Endothelial cell of umbilical vein (primary cell): ENCODE data around the gene IYD. TPM values are rescaled to one million over a fixed set of nuclear protein-coding genes. Genes with fewer than 3 reads are reported as not detected.

Experiments
- BruUV-seq: library from RNA; stranded (reverse); fragments of 400-500 nt; replicated peaks from 2 replicates; lab custom pipeline; 2021; lab: Mats Ljungman, UMichigan
- CTCF ChIA-PET: fragments of 300-600, 350-600 bp; sonication (Branson Sonifier 250); formaldehyde crosslinking; loops from one replicate; lab custom pipeline; 2021; ENCODE audit warnings: antibody characterized with exemption, inconsistent platforms; lab: Charles Lee
- POLR2A ChIA-PET: fragments of 300-600, 350-600 bp; sonication (Branson Sonifier 250); formaldehyde crosslinking; loops from one replicate; lab custom pipeline; 2021; ENCODE audit warnings: antibody characterized with exemption, inconsistent platforms; lab: Charles Lee
- DNase-seq: peaks from one replicate; pipeline ENCODE4 v3.0.0-alpha.2; 2011; ENCODE audit warnings: low read depth, low spot score
- FAIRE-seq: peaks from 2 replicates; lab custom pipeline; 2011; peaks lifted over from hg19 to GRCh38; lab: Jason Lieb, UNC
- H2AFZ ChIP-seq: 2 replicates; pipeline ENCODE4 v1.6.0; 2012; ENCODE audit warnings: low read depth, low read length, control low read depth, inconsistent platforms
- H3K27ac ChIP-seq: 2 replicates; pipeline ENCODE4 v1.5.1; 2011; ENCODE audit warnings: low read depth, mild to moderate bottlenecking, control low read depth, low read length, moderate library complexity; ENCODE audit not compliant: insufficient read depth
- H3K27me3 ChIP-seq, 2 experiments: 2 replicates each; pipeline versions ENCODE4 v1.6.0 to v1.6.1; 2011; ENCODE audit warnings: low read length in 2 of 2, mixed read lengths in 1 of 2; ENCODE audit not compliant: control insufficient read depth in 2 of 2, insufficient read depth in 2 of 2
- H3K36me3 ChIP-seq, 2 experiments: 2 replicates in 1 of 2; 3 replicates in 1 of 2; pipeline ENCODE4 v1.5.1; 2011; ENCODE audit warnings: low read length in 2 of 2, mild to moderate bottlenecking in 1 of 2, moderate library complexity in 1 of 2; ENCODE audit not compliant: control insufficient read depth in 2 of 2, insufficient read depth in 2 of 2; ENCODE audit errors: extremely low read depth in 1 of 2
- H3K4me1 ChIP-seq: 3 replicates; pipeline ENCODE4 v1.5.1; 2011; ENCODE audit warnings: mild to moderate bottlenecking, low read length; ENCODE audit not compliant: control insufficient read depth, insufficient read depth; ENCODE audit errors: extremely low read depth
- H3K4me2 ChIP-seq: 2 replicates; pipeline ENCODE4 v1.6.1; 2011; ENCODE audit warnings: low read length, control low read depth, mixed read lengths; ENCODE audit not compliant: insufficient read depth
- H3K4me3 ChIP-seq, 3 experiments: fragments of 200-600 bp in 1 of 3; sonication (generic), shearing (Covaris generic) in 1 of 3; replicated peaks in 1 of 3; 2 replicates each; pipeline ENCODE4 v1.5.1; 2011 to 2016; ENCODE audit warnings: control low read depth in 3 of 3, low read length in 3 of 3, mild to moderate bottlenecking in 2 of 3, inconsistent platforms in 1 of 3, low read depth in 1 of 3, moderate library complexity in 1 of 3; ENCODE audit not compliant: insufficient read depth in 1 of 3
- H3K79me2 ChIP-seq: 2 replicates; pipeline ENCODE4 v1.6.0; 2012; ENCODE audit warnings: low read length, inconsistent platforms; ENCODE audit not compliant: control insufficient read depth, insufficient read depth
- H3K9ac ChIP-seq: replicated peaks from 2 replicates; pipeline ENCODE3; 2011; ENCODE audit warnings: low read length, control low read depth; ENCODE audit not compliant: insufficient read depth; ENCODE audit errors: extremely low read depth
- H3K9me1 ChIP-seq: replicated peaks from 3 replicates; pipeline ENCODE4 v1.6.0; 2011; ENCODE audit warnings: mild to moderate bottlenecking, low read length; ENCODE audit not compliant: control insufficient read depth, insufficient read depth; ENCODE audit errors: extremely low read depth
- H3K9me3 ChIP-seq: replicated peaks from 2 replicates; pipeline ENCODE4 v1.5.1; 2012; ENCODE audit warnings: low read length, inconsistent platforms; ENCODE audit not compliant: control insufficient read depth, insufficient read depth
- H4K20me1 ChIP-seq: replicated peaks from 2 replicates; pipeline ENCODE3; 2011; ENCODE audit warnings: mild to moderate bottlenecking, low read length; ENCODE audit not compliant: control insufficient read depth, insufficient read depth; ENCODE audit errors: extremely low read depth
- EZH2 ChIP-seq: IDR thresholded peaks from 2 replicates; pipeline ENCODE4 v1.6.1; 2012; ENCODE audit warnings: borderline replicate concordance, low read depth, mild to moderate bottlenecking, moderate library complexity, low read length, inconsistent platforms; ENCODE audit not compliant: severe bottlenecking
- FOS ChIP-seq: IDR thresholded peaks from 2 replicates; pipeline ENCODE4 v1.6.1; 2011; ENCODE audit warnings: mild to moderate bottlenecking, low read length, moderate library complexity, borderline replicate concordance; ENCODE audit not compliant: insufficient read depth
- GATA2 ChIP-seq: IDR thresholded peaks from 2 replicates; pipeline ENCODE4 v1.7.0; 2011; ENCODE audit warnings: low read depth, mild to moderate bottlenecking, moderate library complexity, mixed read lengths, low read length; ENCODE audit not compliant: insufficient read length, insufficient read depth
- JUN ChIP-seq: IDR thresholded peaks from 2 replicates; pipeline ENCODE4 v1.6.1; 2011; ENCODE audit warnings: borderline replicate concordance, low read depth; ENCODE audit not compliant: insufficient read length, insufficient read depth
- MYC ChIP-seq: IDR thresholded peaks from one replicate; pipeline ENCODE4 v1.6.1; 2011; ENCODE audit warnings: mild to moderate bottlenecking, low read depth, low read length
- POLR2A ChIP-seq: IDR thresholded peaks from 2 replicates; pipeline ENCODE4 v1.6.1; 2012; ENCODE audit warnings: low read depth, mild to moderate bottlenecking, control low read depth, low read length
- POLR2AphosphoS5 ChIP-seq: IDR thresholded peaks from 2 replicates; pipeline ENCODE4 v1.6.1; 2012; ENCODE audit warnings: low read depth, mild to moderate bottlenecking, control low read depth, low read length, moderate library complexity; ENCODE audit not compliant: insufficient read depth
- dilution Hi-C: fragments of 300-500 bp; cut with MboI; formaldehyde crosslinking; loops from one replicate; pipeline ENCODE4 v1.15.0; 2019; ENCODE audit warnings: low sequenced_read_pairs; ENCODE audit not compliant: extremely low pct_ligation_motif_present
- intact Hi-C: fragments of 100-400 bp; cut with micrococcal nuclease; formaldehyde crosslinking; loops from one replicate; pipeline ENCODE4 v1.10.0; 2022
- polyA plus RNA-seq, 4 experiments: library from polyadenylated mRNA; depleted of rRNA in 3 of 4; stranded (reverse) in 3 of 4; unstranded in 1 of 4; fragments of >200 nt; gene quantifications; 2 replicates each; pipeline versions ENCODE4 v1.2.1 to v1.2.3, GENCODE V29; 2011 to 2012; ENCODE audit warnings: missing spikeins in 1 of 4
- total RNA-seq: library from RNA; stranded (reverse); gene quantifications from 2 replicates; pipeline ENCODE4 v1.2.3, GENCODE V29; 2021
- TF ChIP-seq, protein P1 (sequence below): IDR thresholded peaks from 2 replicates; pipeline ENCODE4 v1.6.1; 2011; ENCODE audit not compliant: insufficient read depth, insufficient read length
- TF ChIP-seq, protein P2 (sequence below), 2 donors: IDR thresholded peaks; 1 replicate in 1 of 2; 2 replicates in 1 of 2; pipeline ENCODE4 v1.5.1; 2011; ENCODE audit warnings: low read length in 2 of 2, mild to moderate bottlenecking in 2 of 2, moderate library complexity in 2 of 2, control low read depth in 1 of 2, inconsistent platforms in 1 of 2, low read depth in 1 of 2; ENCODE audit not compliant: insufficient read depth in 1 of 2; ENCODE audit errors: extremely low read depth in 1 of 2

The IYD gene
- total and polyA plus RNA-seq, 2 donors (not counting 3 experiments of a cell fraction or from before 2014, with no cell fraction given): not detected

DNA sequence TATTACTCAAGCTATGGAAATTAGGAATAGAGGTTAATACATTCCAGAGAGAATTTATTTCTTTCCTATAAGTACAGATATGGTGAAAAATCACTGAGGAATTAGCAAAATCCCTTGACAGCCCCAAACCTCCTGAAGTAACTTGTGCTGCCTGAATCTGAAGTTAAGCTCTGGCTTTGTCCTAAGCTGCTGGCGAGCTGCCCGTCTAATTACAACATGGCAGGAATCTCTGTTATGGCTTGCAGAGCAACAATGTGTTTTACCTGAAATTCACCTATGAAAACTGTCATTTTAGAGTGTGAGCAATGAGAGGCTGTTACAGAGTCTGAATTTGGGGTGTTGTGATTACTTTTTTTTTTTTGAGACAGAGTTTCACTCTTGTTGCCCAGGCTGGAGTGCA lies 22.5 kb upstream of the IYD start:
- Histone ChIP-seq H3K9ac (no peak overlapping the region), H3K36me3 (no peaks in the 10 kb centered on the region), H2AFZ (no peak overlapping the region), H3K79me2 (no peaks in the 10 kb centered on the region), H4K20me1 (no peaks in the 10 kb centered on the region), H3K9me1 (no peaks in the 10 kb centered on the region), H3K4me3 (no peak overlapping the region), H3K27ac (no peak overlapping the region), H3K27me3 (peaks cover 3 to 4% of the 10 kb centered on the region in 2 experiments), H3K4me1 (no peaks in the 10 kb centered on the region), H3K4me2 (no peak overlapping the region), H3K9me3 (no peaks in the 10 kb centered on the region)
- TF ChIP-seq POLR2A: no peak
- no peak for TF ChIP-seq MYC
- TF ChIP-seq, protein P1, sequence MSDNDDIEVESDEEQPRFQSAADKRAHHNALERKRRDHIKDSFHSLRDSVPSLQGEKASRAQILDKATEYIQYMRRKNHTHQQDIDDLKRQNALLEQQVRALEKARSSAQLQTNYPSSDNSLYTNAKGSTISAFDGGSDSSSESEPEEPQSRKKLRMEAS: no peak
- TF ChIP-seq EZH2: no peak
- TF ChIP-seq, protein P2, sequence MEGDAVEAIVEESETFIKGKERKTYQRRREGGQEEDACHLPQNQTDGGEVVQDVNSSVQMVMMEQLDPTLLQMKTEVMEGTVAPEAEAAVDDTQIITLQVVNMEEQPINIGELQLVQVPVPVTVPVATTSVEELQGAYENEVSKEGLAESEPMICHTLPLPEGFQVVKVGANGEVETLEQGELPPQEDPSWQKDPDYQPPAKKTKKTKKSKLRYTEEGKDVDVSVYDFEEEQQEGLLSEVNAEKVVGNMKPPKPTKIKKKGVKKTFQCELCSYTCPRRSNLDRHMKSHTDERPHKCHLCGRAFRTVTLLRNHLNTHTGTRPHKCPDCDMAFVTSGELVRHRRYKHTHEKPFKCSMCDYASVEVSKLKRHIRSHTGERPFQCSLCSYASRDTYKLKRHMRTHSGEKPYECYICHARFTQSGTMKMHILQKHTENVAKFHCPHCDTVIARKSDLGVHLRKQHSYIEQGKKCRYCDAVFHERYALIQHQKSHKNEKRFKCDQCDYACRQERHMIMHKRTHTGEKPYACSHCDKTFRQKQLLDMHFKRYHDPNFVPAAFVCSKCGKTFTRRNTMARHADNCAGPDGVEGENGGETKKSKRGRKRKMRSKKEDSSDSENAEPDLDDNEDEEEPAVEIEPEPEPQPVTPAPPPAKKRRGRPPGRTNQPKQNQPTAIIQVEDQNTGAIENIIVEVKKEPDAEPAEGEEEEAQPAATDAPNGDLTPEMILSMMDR (IDR thresholded peaks at IDR 0.05; ENCODE audit: extremely low read depth in 1 of 2, insufficient read depth in 1 of 2, low read depth in 1 of 2, low read length in 2 of 2): no peak
- TF ChIP-seq GATA2: no peak
- no peak for TF ChIP-seq POLR2AphosphoS5
- TF ChIP-seq JUN: no peak
- no peak for TF ChIP-seq FOS
- no TSS peak for BruUV-seq
- ChIA-PET POLR2A (no interaction called here), CTCF (interaction anchor here (0.5 to 1.1 kb wide), 4 partner anchors 11 to 469 kb away, joined by 3 to 4 read pairs (median 3); no protein-coding TSS in a partner anchor)
- DNase-seq (no peak), FAIRE-seq (no peak)
- dilution Hi-C loops (no loop called here), intact Hi-C loops (no loop called here)
